Breast epithelium (tissue), 4 donors: ENCODE measurements around the gene EPN2. TPM values are rescaled to one million over a fixed set of nuclear protein-coding genes. Genes with fewer than 3 reads are reported as not detected.
A peak's percentile ranks its signal among the peaks of the same experiment; 100 is the strongest.

ENCODE experiments used
- DNase-seq, 2 donors: peaks; one replicate each; pipeline ENCODE4 v3.0.0-alpha.2; 2019; ENCODE audit warnings: low spot score in 2 of 2
- H3K27ac ChIP-seq, 2 donors: fragments of 200-600 bp; sonication (generic) in 1 of 2; one replicate each; pipeline ENCODE4 v1.5.1; 2016 to 2019; ENCODE audit warnings: mild to moderate bottlenecking in 1 of 2
- H3K27me3 ChIP-seq, 2 donors: fragments of 200-600 bp; sonication (generic) in 1 of 2; one replicate each; pipeline versions ENCODE4 v1.5.1 to v1.6.0; 2017 to 2019; ENCODE audit warnings: control low read depth in 1 of 2, mild to moderate bottlenecking in 1 of 2
- H3K36me3 ChIP-seq: fragments of 200-600 bp; one replicate; pipeline ENCODE4 v1.5.1; 2019
- H3K4me1 ChIP-seq, 2 donors: fragments of 200-600 bp; sonication (generic); one replicate each; pipeline ENCODE4 v1.5.1; 2016 to 2019; ENCODE audit warnings: control low read depth in 1 of 2
- H3K4me3 ChIP-seq, 3 donors: fragments of 200-600 bp; sonication (generic); 1 replicate in 2 of 3; 2 replicates in 1 of 3; pipeline ENCODE4 v1.5.1; 2016 to 2019; ENCODE audit warnings: mild to moderate bottlenecking in 3 of 3, moderate library complexity in 2 of 3
- H3K9me3 ChIP-seq, 2 donors: fragments of 200-600 bp; sonication (generic) in 1 of 2; one replicate each; pipeline ENCODE4 v1.5.1; 2016 to 2019; ENCODE audit warnings: control low read depth in 1 of 2
- POLR2A ChIP-seq: fragments of 450-650 bp; IDR thresholded peaks from one replicate; pipeline ENCODE4 v1.6.1; 2016; ENCODE audit warnings: antibody characterized with exemption, mild to moderate bottlenecking, moderate library complexity
- POLR2AphosphoS5 ChIP-seq, 3 donors: sonication (generic); formaldehyde crosslinking; IDR thresholded peaks; one replicate each; pipeline ENCODE4 v1.6.1; 2017; ENCODE audit warnings: antibody characterized with exemption in 3 of 3
- intact Hi-C: fragments of 100-400 bp; cut with DNase I; formaldehyde crosslinking; loops from one replicate; pipeline ENCODE4 v1.15.1; 2023; ENCODE audit warnings: low total_unique reads
- total RNA-seq, 3 donors: library from RNA; depleted of rRNA; stranded (reverse); fragments of >200 nt; gene quantifications; one replicate each; pipeline ENCODE4 v1.1.0, GENCODE V29; 2016
- TF ChIP-seq, protein P1 (sequence below), 3 donors: fragments of 450-650 bp; IDR thresholded peaks; one replicate each; pipeline ENCODE4 v1.5.1; 2016 to 2017; ENCODE audit warnings: antibody characterized with exemption in 3 of 3, mild to moderate bottlenecking in 3 of 3, moderate library complexity in 3 of 3

Gene EPN2
- total RNA-seq, 3 donors from 2014 or later: 26.6 to 36.7 (median 30.6) TPM

DNA sequence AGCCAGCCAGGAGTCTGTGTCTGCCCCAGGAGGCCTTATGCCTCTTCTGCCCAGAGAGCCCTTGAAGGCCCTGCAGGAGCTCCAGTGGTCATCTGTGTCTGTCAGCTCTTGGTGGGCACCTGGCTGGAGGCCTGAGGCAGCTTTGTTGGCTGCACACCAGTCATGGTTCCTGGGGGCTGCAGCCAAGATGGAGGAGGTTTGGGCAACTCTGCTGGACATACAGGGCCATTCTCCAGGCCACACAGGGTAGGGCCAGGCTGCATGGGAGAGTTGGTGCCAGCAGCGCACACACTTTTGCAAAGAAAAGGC lies 95.9 kb downstream of the EPN2 start:
- H3K4me1 ChIP-seq: peaks cover 0 to 5% of the 10 kb centered on the region in 2 donors
- intact Hi-C loops: no loop called here
- no peak overlapping the region for H3K4me3 ChIP-seq
- H3K27me3 ChIP-seq: no peaks in the 10 kb centered on the region
- H3K36me3 ChIP-seq: no peaks in the 10 kb centered on the region
- H3K27ac ChIP-seq: no peak overlapping the region
- DNase-seq: no peak
- TF ChIP-seq POLR2A: no peak
- TF ChIP-seq, protein P1, sequence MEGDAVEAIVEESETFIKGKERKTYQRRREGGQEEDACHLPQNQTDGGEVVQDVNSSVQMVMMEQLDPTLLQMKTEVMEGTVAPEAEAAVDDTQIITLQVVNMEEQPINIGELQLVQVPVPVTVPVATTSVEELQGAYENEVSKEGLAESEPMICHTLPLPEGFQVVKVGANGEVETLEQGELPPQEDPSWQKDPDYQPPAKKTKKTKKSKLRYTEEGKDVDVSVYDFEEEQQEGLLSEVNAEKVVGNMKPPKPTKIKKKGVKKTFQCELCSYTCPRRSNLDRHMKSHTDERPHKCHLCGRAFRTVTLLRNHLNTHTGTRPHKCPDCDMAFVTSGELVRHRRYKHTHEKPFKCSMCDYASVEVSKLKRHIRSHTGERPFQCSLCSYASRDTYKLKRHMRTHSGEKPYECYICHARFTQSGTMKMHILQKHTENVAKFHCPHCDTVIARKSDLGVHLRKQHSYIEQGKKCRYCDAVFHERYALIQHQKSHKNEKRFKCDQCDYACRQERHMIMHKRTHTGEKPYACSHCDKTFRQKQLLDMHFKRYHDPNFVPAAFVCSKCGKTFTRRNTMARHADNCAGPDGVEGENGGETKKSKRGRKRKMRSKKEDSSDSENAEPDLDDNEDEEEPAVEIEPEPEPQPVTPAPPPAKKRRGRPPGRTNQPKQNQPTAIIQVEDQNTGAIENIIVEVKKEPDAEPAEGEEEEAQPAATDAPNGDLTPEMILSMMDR (IDR thresholded peaks at IDR 0.05): no peak
- TF ChIP-seq POLR2AphosphoS5 (IDR thresholded peaks at IDR 0.05): no peak
- no peaks in the 10 kb centered on the region for H3K9me3 ChIP-seq

DNA sequence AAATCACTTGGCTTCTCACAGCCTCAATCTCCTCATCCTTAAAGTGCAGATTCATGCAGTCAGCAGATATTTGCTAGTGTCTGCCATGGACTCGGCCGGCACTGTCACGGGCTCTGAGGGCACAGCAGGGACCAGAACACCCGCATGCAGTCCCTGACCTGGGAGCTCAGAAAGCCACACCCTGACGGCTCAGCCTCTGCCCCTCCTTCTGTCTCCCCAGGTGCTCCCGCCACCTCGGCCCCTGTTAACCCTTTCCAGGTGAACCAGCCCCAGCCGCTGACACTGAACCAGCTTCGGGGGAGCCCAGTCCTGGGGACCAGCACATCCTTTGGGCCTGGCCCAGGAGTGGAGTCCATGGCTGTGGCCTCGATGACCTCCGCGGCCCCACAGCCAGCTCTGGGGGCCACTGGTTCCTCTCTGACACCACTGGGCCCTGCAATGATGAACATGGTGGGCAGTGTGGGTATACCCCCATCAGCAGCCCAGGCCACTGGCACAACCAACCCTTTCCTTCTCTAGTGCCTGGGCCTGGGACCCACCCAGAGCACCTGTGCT lies 96.6 kb downstream of the EPN2 start:
- Histone ChIP-seq H3K27me3 (no peaks in the 10 kb centered on the region), H3K27ac (no peak overlapping the region), H3K4me3 (no peak overlapping the region), H3K4me1 (peaks cover 0 to 7% of the 10 kb centered on the region in 2 donors), H3K9me3 (no peaks in the 10 kb centered on the region), H3K36me3 (no peaks in the 10 kb centered on the region)
- intact Hi-C loops: no loop called here
- no peak for TF ChIP-seq POLR2A
- TF ChIP-seq, protein P1 (IDR thresholded peaks at IDR 0.05): no peak
- no peak for TF ChIP-seq POLR2AphosphoS5 (IDR thresholded peaks at IDR 0.05)
- DNase-seq: no peak

DNA sequence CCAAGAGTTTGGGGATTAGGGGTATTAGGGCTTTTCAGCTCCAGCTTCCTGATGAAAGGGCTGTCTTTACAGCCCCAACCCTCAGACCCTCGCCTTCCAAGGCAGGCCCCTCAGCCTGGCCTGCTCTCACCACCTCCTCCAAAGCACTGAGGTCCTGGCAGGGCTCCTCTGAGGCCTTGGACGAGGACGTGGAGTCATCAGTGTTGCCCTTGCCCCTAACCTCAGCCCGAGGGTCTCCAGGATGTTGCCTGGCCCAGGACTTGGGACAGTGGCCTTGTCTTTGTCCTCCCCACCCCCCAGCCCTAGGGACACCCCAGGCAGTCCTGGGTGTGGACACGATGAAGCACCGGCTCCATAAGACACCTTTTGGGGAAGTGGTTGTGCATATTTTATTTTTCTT lies 97.2 kb downstream of the EPN2 start:
- intact Hi-C loops: no loop called here
- H3K9me3 ChIP-seq: no peaks in the 10 kb centered on the region
- H3K27ac ChIP-seq: no peak overlapping the region
- no peak for DNase-seq
- H3K4me1 ChIP-seq: peaks cover 0 to 7% of the 10 kb centered on the region in 2 donors
- H3K27me3 ChIP-seq: no peaks in the 10 kb centered on the region
- no peak overlapping the region for H3K4me3 ChIP-seq
- TF ChIP-seq POLR2AphosphoS5 (IDR thresholded peaks at IDR 0.05) (no peak), POLR2A (no peak)
- TF ChIP-seq, protein P1 (IDR thresholded peaks at IDR 0.05): no peak
- H3K36me3 ChIP-seq: no peaks in the 10 kb centered on the region

DNA sequence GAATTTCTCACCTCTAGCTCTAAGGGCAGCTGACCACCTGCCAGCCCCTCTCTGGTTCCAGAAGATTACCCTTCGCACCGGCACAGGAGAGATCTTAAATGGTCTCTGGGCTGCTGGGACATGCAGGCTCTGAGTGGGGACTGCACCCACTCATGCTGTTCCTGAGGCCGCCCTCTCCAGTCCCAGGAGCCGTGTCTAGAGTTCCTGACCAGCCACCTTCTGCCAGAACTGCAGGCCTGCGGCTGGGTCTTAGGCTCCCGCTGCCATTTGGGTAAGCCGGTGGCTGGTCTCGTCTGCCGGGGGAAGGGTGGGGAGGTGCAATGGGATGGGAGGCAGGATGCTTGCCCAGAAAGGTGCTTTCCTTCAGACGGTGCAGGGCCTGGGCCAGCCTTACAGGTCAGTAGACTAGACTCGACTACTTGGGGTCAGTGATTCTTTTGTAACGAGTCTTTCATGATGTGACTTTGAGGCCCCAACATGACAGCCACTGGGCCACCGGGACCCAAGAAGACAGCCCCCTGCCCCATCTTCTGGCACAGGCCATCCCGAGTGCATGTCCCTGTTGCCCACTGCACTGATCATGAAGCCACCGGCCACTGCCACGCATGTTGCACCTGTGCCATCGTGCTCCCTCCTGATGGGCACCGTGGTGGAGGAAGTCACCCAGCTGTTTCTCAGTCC lies 98.9 kb downstream of the EPN2 start:
- TF ChIP-seq POLR2AphosphoS5 (IDR thresholded peaks at IDR 0.05) (no peak), POLR2A (no peak)
- TF ChIP-seq, protein P1 (IDR thresholded peaks at IDR 0.05): no peak
- no peak for DNase-seq
- no peaks in the 10 kb centered on the region for H3K27me3 ChIP-seq
- no peaks in the 10 kb centered on the region for H3K9me3 ChIP-seq
- intact Hi-C loops: no loop called here
- H3K27ac ChIP-seq: no peak overlapping the region
- H3K36me3 ChIP-seq: no peaks in the 10 kb centered on the region
- no peak overlapping the region for H3K4me3 ChIP-seq
- peaks cover 0 to 7% of the 10 kb centered on the region in 2 donors for H3K4me1 ChIP-seq

DNA sequence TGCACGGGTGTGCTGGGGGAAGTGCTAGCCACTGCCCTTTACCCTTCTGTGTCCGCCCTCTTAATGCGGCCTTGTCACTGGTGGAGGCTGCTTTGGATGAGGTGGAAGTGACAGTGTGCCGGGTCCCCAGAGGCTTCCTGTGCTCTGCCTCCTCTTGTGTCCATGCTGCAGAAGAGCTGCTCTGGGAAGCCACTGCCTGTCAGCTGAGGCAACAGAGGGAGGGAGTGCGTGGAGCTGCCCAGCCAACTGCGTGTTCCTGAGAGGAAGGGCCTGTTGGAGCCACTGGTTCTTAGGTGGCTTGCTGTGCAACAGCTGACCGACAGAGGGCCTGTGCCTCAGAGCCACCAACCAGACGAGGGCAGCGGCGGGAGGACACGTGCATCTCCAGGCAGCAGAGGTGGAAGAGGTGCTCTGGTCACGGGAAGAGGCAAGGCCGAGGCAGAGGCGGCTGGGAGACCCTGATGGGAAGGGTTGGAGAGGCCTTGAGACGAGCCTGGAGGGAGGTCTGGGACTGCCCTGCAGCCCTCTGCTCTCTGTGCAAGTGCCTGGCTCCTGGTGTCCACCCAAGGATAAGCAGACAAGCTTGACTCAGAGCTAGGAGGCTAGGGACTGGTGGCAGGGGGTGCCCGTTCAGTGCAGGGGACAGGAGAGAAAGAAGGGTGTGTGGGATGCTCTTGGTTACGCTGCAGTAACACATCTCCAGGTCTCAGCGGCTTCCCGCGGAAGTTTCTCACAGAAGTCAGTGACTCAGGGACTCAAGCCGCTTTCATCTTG lies 100.0 kb downstream of the EPN2 start:
- no peaks in the 10 kb centered on the region for H3K27me3 ChIP-seq
- peak overlapping the region; percentile 11 to 57 for H3K27ac ChIP-seq
- H3K4me1 ChIP-seq: peaks cover 0 to 7% of the 10 kb centered on the region in 2 donors
- intact Hi-C loops: no loop called here
- no peaks in the 10 kb centered on the region for H3K36me3 ChIP-seq
- TF ChIP-seq POLR2A (no peak), POLR2AphosphoS5 (IDR thresholded peaks at IDR 0.05) (peak in 1 of 3 donors; percentile 17)
- TF ChIP-seq, protein P1 (IDR thresholded peaks at IDR 0.05): peak in 1 of 3 donors; percentile 60
- H3K4me3 ChIP-seq: no peak overlapping the region
- DNase-seq: no peak
- H3K9me3 ChIP-seq: no peaks in the 10 kb centered on the region
